Measurements from ENCODE around the gene TMEM45A. TPM values are rescaled to one million over a fixed set of nuclear protein-coding genes. Genes with fewer than 3 reads are reported as not detected.

TMEM45A gene
- total and polyA plus RNA-seq, 3 donors from 2014 or later = 12.2 to 56.0 (median 18.3) TPM

DNA sequence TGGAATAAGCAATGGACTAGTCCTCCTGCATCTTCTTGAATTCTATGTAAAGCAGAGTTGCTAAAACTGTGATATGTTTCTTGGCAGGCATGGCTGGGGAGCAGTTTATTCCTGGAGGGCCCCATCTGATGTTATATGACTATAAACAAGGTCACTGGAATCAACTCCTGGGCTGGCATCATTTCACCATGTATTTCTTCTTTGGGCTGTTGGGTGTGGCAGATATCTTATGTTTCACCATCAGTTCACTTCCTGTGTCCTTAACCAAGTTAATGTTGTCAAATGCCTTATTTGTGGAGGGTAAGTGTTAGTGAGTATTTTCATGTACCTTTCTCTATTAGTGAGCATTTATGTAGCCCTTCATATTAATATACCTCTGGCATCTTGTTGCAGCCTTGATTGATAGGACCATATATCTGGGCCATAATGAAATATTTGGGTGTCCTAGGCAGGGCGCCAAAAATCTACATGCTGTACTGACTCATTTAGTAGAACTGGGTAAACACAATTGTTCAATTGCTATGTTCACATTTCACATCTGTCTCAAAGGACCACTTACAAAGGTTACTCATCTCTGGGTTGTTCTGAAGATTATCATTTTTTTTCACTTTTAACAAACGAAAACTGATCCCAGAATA lies 64.4 kb downstream of the TMEM45A start:
- TF ChIP-seq, protein P1, sequence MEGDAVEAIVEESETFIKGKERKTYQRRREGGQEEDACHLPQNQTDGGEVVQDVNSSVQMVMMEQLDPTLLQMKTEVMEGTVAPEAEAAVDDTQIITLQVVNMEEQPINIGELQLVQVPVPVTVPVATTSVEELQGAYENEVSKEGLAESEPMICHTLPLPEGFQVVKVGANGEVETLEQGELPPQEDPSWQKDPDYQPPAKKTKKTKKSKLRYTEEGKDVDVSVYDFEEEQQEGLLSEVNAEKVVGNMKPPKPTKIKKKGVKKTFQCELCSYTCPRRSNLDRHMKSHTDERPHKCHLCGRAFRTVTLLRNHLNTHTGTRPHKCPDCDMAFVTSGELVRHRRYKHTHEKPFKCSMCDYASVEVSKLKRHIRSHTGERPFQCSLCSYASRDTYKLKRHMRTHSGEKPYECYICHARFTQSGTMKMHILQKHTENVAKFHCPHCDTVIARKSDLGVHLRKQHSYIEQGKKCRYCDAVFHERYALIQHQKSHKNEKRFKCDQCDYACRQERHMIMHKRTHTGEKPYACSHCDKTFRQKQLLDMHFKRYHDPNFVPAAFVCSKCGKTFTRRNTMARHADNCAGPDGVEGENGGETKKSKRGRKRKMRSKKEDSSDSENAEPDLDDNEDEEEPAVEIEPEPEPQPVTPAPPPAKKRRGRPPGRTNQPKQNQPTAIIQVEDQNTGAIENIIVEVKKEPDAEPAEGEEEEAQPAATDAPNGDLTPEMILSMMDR (IDR thresholded peaks at IDR 0.05) = no peak
- no peak for TF ChIP-seq POLR2A (IDR thresholded peaks at IDR 0.05)
- no peak for DNase-seq
- Histone ChIP-seq H3K9me3 (no peaks in the 10 kb centered on the region), H3K4me1 (peaks cover 4% of the 10 kb centered on the region), H3K4me3 (no peak overlapping the region), H3K36me3 (ENCODE audit: low read depth, missing control alignments) (no peaks in the 10 kb centered on the region), H3K27me3 (no peaks in the 10 kb centered on the region), H3K27ac (no peak overlapping the region)
- 65 to 74% methylated on average over 2 of the region's 2 CpGs for WGBS, 2 donors
- intact Hi-C loops (cut with DNase I; ENCODE audit: low total_unique reads) = no loop called here

DNA sequence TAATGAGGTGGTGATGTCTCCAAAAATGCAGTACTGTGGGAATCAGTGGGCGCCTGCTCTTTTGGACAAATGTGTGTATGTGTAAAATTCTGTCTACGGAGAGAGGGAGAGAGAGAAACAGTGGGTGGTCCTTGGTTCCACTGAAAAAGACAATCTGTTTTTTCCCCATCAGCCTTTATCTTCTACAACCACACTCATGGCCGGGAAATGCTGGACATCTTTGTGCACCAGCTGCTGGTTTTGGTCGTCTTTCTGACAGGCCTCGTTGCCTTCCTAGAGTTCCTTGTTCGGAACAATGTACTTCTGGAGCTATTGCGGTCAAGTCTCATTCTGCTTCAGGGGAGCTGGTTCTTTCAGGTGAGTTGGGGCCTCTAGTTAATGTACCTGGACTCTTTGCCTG lies 65.8 kb downstream of the TMEM45A start:
- TF ChIP-seq, protein P1 (IDR thresholded peaks at IDR 0.05) = no peak
- TF ChIP-seq POLR2A (IDR thresholded peaks at IDR 0.05) = no peak
- WGBS, 2 donors = 62 to 77% methylated on average over 7 of the region's 7 CpGs
- Histone ChIP-seq H3K27me3 (no peaks in the 10 kb centered on the region), H3K36me3 (ENCODE audit: low read depth, missing control alignments) (no peaks in the 10 kb centered on the region), H3K4me1 (peaks cover 4% of the 10 kb centered on the region), H3K27ac (peak overlapping the region in 1 of 2 donors; percentile 21), H3K9me3 (no peaks in the 10 kb centered on the region), H3K4me3 (no peak overlapping the region)
- intact Hi-C loops (cut with DNase I; ENCODE audit: low total_unique reads) = no loop called here
- DNase-seq = no peak

DNA sequence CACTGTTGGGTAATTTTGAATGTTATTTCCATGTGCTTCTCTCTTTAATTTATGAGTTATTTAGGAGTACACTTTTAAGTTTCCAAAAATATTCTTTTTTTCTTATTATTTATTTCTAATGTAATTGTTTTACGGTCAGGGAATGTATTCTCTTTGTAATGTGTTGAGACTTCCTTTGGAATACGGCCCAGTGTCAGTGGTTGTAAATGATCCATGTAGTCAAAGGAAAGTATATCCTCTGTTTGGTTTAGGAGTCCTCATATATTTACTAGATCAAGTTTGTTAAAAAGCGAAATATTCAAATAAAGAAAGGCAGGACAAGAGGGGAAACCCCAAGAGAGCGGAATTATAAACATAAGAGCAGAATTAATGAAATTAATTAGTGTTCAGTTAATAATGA lies 68.0 kb downstream of the TMEM45A start:
- no peak overlapping the region for H3K4me3 ChIP-seq
- TF ChIP-seq, protein P1 (IDR thresholded peaks at IDR 0.05) = no peak
- no peak for TF ChIP-seq POLR2A (IDR thresholded peaks at IDR 0.05)
- intact Hi-C loops (cut with DNase I; ENCODE audit: low total_unique reads) = no loop called here
- no peaks in the 10 kb centered on the region for H3K4me1 ChIP-seq
- H3K36me3 ChIP-seq (ENCODE audit: low read depth, missing control alignments) = no peaks in the 10 kb centered on the region
- no peaks in the 10 kb centered on the region for H3K9me3 ChIP-seq
- no peak for DNase-seq
- WGBS, 2 donors = 83 to 92% methylated on average over 4 of the region's 4 CpGs
- H3K27me3 ChIP-seq = no peaks in the 10 kb centered on the region
- H3K27ac ChIP-seq = no peak overlapping the region

DNA sequence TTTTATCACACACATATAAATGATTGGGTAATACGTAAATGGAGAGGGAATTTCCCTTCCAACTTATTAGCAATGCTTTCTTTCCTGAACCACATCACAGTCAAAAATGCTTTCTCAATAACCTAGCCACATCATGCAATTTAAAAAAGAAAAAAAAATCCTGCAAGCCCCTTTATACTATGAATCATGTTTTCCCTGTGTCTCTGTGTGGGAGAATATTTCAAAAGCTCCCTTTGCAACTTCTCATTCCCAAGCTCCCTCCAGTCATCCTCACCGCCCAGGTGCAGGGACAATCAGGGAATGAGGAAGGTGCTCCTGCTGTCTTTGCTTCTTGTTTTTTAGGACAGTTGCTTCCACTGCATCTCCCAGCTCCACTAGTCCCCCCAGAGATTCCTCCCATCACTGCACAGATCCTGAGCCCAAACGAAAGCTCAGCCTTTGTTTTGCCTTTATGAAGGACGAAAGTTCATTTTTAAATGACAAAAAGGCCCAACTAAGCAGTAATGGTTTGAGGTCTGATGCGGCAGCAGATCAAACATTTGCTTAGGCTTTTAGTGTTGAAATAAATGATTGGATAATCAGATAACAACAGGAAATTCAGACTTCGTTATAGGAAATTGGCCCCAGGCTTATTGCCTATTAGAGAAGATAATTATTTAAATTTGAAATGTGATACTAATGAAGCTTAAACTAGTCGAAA lies 69.2 kb downstream of the TMEM45A start:
- no peak for DNase-seq
- H3K27ac ChIP-seq = no peak overlapping the region

More for the DNA sequence above, 69.2 kb downstream of the TMEM45A start:
- WGBS, 2 donors = 67 to 72% methylated on average over 7 of the region's 7 CpGs
- intact Hi-C loops (cut with DNase I; ENCODE audit: low total_unique reads) = no loop called here
- TF ChIP-seq, protein P1 (IDR thresholded peaks at IDR 0.05) = no peak
- no peak for TF ChIP-seq POLR2A (IDR thresholded peaks at IDR 0.05)
- no peaks in the 10 kb centered on the region for H3K36me3 ChIP-seq (ENCODE audit: low read depth, missing control alignments)
- no peak overlapping the region for H3K4me3 ChIP-seq
- no peaks in the 10 kb centered on the region for H3K27me3 ChIP-seq
- H3K9me3 ChIP-seq = no peaks in the 10 kb centered on the region
- no peaks in the 10 kb centered on the region for H3K4me1 ChIP-seq
